Mucosa of stomach (tissue), 1 donor: ENCODE results near the gene MXI1.
"Not testable (repeated sequence)": the region's sequence is repeated elsewhere in the genome, so short reads cannot be mapped to it uniquely, and the experiment has no call there.

Experiments
- H3K27me3 ChIP-seq: one replicate; pipeline ENCODE4 v1.7.0; 2013; ENCODE audit warnings: mild to moderate bottlenecking, low read length; ENCODE audit not compliant: control insufficient read depth, insufficient read depth
- H3K36me3 ChIP-seq: one replicate; pipeline ENCODE4 v1.7.0; 2013; ENCODE audit warnings: low read length; ENCODE audit not compliant: control insufficient read depth, insufficient read depth
- H3K4me1 ChIP-seq: one replicate; pipeline ENCODE4 v1.7.0; 2013; ENCODE audit warnings: mild to moderate bottlenecking, low read length; ENCODE audit not compliant: control insufficient read depth, insufficient read depth
- H3K4me3 ChIP-seq: one replicate; pipeline ENCODE4 v1.7.0; 2013; ENCODE audit warnings: low read length
- H3K9ac ChIP-seq: one replicate; pipeline ENCODE4 v1.7.0; 2013; ENCODE audit warnings: mild to moderate bottlenecking, low read length, moderate library complexity
- H3K9me3 ChIP-seq: one replicate; pipeline ENCODE4 v1.7.0; 2013; ENCODE audit warnings: mild to moderate bottlenecking, low read length, moderate library complexity; ENCODE audit not compliant: control insufficient read depth
- donor health status: Pancreatic carcinoma.

Gene MXI1

GRCh38 chr10:110233846-110234245 lies 26.4 kb downstream of the MXI1 start:
- no peak overlapping the region for H3K9ac ChIP-seq
- no peaks in the 10 kb centered on the region for H3K4me1 ChIP-seq
- no peak overlapping the region for H3K4me3 ChIP-seq
- no peaks in the 10 kb centered on the region for H3K27me3 ChIP-seq
- no peaks in the 10 kb centered on the region for H3K36me3 ChIP-seq
- no peaks in the 10 kb centered on the region for H3K9me3 ChIP-seq

GRCh38 chr10:110237894-110238480 lies 30.6 kb downstream of the MXI1 start:
- H3K36me3 ChIP-seq = no peaks in the 10 kb centered on the region
- no peaks in the 10 kb centered on the region for H3K9me3 ChIP-seq
- H3K4me1 ChIP-seq = no peaks in the 10 kb centered on the region
- no peak overlapping the region for H3K4me3 ChIP-seq
- no peak overlapping the region for H3K9ac ChIP-seq
- H3K27me3 ChIP-seq = no peaks in the 10 kb centered on the region

- Histone ChIP-seq H3K36me3 (no peaks in the 10 kb centered on the region), H3K9ac (no peak overlapping the region), H3K9me3 (no peaks in the 10 kb centered on the region), H3K27me3 (no peaks in the 10 kb centered on the region), H3K4me3 (no peak overlapping the region), H3K4me1 (no peaks in the 10 kb centered on the region)
Measured at GRCh38 chr10:110239892-110240291, 32.5 kb downstream of the MXI1 start.

- Histone ChIP-seq H3K4me3 (no peak overlapping the region), H3K36me3 (no peaks in the 10 kb centered on the region), H3K4me1 (no peaks in the 10 kb centered on the region), H3K9me3 (no peaks in the 10 kb centered on the region), H3K27me3 (no peaks in the 10 kb centered on the region), H3K9ac (no peak overlapping the region)
Measured at GRCh38 chr10:110241407-110241806, 34.0 kb downstream of the MXI1 start.

- H3K9me3 ChIP-seq = no peaks in the 10 kb centered on the region
- H3K27me3 ChIP-seq = no peaks in the 10 kb centered on the region
- H3K36me3 ChIP-seq = no peaks in the 10 kb centered on the region
- H3K4me1 ChIP-seq = no peaks in the 10 kb centered on the region
- H3K9ac ChIP-seq = no peak overlapping the region
- no peak overlapping the region for H3K4me3 ChIP-seq
Measured at GRCh38 chr10:110241841-110242240, 34.4 kb downstream of the MXI1 start.

- no peak overlapping the region for H3K4me3 ChIP-seq
- no peak overlapping the region for H3K9ac ChIP-seq
- no peaks in the 10 kb centered on the region for H3K27me3 ChIP-seq
- H3K9me3 ChIP-seq = no peaks in the 10 kb centered on the region
- no peaks in the 10 kb centered on the region for H3K4me1 ChIP-seq
- no peaks in the 10 kb centered on the region for H3K36me3 ChIP-seq
Measured at GRCh38 chr10:110242511-110242910, 35.1 kb downstream of the MXI1 start.

- Histone ChIP-seq H3K9me3 (no peaks in the 10 kb centered on the region), H3K9ac (no peak overlapping the region), H3K27me3 (no peaks in the 10 kb centered on the region), H3K4me3 (no peak overlapping the region), H3K36me3 (no peaks in the 10 kb centered on the region), H3K4me1 (no peaks in the 10 kb centered on the region)
Measured at GRCh38 chr10:110244550-110244949, 37.1 kb downstream of the MXI1 start.

GRCh38 chr10:110247833-110248232 lies 40.4 kb downstream of the MXI1 start:
- H3K4me1 ChIP-seq, H3K9ac ChIP-seq, H3K9me3 ChIP-seq, H3K36me3 ChIP-seq, H3K27me3 ChIP-seq, H3K4me3 ChIP-seq: not testable (repeated sequence)

GRCh38 chr10:110249489-110249888 lies 42.1 kb downstream of the MXI1 start:
- not testable (repeated sequence) for H3K36me3 ChIP-seq, H3K27me3 ChIP-seq, H3K4me3 ChIP-seq, H3K9me3 ChIP-seq, H3K9ac ChIP-seq, H3K4me1 ChIP-seq

- not testable (repeated sequence) for H3K4me1 ChIP-seq, H3K27me3 ChIP-seq, H3K9ac ChIP-seq, H3K9me3 ChIP-seq, H3K36me3 ChIP-seq, H3K4me3 ChIP-seq
Measured at GRCh38 chr10:110251392-110251791, 44.0 kb downstream of the MXI1 start.

- no peak overlapping the region for H3K9ac ChIP-seq
- no peaks in the 10 kb centered on the region for H3K4me1 ChIP-seq
- no peaks in the 10 kb centered on the region for H3K27me3 ChIP-seq
- H3K4me3 ChIP-seq = no peak overlapping the region
- H3K36me3 ChIP-seq = no peaks in the 10 kb centered on the region
- no peaks in the 10 kb centered on the region for H3K9me3 ChIP-seq
Measured at GRCh38 chr10:110252151-110252550, 44.7 kb downstream of the MXI1 start.

GRCh38 chr10:110254467-110254866 lies 47.1 kb downstream of the MXI1 start:
- Histone ChIP-seq H3K9ac (no peak overlapping the region), H3K36me3 (no peaks in the 10 kb centered on the region), H3K9me3 (no peaks in the 10 kb centered on the region), H3K4me3 (no peak overlapping the region), H3K27me3 (no peaks in the 10 kb centered on the region), H3K4me1 (no peaks in the 10 kb centered on the region)

GRCh38 chr10:110258542-110258941 lies 51.1 kb downstream of the MXI1 start:
- Histone ChIP-seq H3K4me3 (no peak overlapping the region), H3K9me3 (no peaks in the 10 kb centered on the region), H3K27me3 (no peaks in the 10 kb centered on the region), H3K9ac (no peak overlapping the region), H3K36me3 (no peaks in the 10 kb centered on the region), H3K4me1 (no peaks in the 10 kb centered on the region)
